ENCODE data around the gene RADX. TPM values are rescaled to one million over a fixed set of nuclear protein-coding genes. Genes with fewer than 3 reads are reported as not detected.

Gene RADX, protein sequence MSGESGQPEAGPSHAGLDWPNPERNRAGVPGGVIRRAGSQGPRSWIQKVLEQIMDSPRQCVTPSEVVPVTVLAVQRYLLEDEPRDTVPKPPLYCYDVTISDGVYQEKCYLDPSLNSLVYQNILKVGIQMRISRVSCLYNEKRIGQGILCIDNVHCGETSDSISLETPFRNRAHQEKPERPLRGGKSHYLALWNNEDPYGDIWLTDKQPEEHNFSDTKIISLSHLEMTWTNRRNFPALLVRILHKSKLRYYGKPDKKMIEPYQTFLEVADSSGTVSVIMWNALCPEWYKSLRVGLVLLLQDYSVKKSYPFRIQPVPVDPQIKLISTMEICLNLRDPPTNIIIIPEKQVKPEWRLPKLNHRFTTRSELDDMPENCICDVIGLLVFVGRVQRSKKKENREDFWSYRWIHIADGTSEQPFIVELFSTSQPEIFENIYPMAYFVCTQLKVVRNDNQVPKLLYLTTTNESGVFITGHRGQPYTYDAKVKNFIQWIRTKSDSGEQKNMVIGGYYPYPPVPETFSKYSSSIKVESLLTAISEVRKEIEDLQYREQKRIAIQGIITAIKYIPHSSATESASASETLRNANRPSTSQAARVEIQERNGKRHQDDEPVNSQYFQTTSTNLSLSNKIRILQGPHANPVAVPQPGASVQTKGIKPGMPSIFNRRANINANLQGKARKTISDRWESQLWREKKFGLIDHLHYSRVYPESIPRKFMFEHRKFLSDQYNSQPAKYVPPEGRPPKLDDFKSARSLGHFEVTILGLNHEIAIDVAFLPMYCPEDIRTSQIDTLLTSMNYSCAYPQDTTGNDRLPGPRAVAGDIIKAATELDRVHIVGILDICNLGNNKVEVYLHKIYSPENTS
- total RNA-seq (2014; rRNA removed; shearing (Covaris generic)) (2.8 and 6.7 TPM in 2 replicates), polyA plus RNA-seq (2016; fragmentation: Nextera tagmentation; extraction: Ambion mirVana) (1.7 and 1.9 TPM in 2 replicates)
- long read RNA-seq, partial matches to known transcripts = 1 of 2 reads
- long read RNA-seq, other reads (novel, unspliced or antisense) = 1 of 2 reads

DNA sequence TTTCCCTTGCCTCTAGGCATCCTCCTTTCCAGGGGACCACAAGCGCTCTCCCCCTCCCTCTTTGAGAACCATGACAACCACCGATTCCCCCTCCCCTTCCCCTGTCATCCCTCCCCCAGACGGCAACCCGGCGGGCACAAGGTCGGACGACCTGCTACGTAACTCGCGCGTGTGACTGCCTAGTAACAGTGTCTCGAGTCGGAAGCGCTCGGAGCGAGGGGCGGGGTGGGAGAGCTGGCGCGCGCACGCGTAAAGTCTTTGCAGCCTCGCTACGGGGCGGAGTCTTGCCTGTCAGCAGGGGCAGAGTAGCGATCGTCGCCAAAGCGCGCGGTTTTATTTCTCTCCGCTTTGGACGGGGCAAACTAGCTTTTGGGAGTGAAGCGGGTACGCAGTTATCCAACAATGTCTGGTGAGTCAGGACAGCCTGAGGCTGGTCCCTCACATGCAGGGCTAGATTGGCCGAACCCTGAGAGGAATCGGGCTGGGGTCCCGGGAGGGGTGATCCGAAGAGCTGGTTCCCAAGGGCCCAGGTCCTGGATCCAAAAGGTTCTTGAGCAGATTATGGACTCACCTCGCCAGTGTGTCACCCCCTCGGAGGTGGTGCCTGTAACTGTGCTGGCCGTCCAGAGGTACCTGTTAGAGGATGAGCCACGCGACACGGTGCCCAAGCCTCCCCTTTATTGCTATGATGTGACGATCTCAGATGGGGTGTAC lies at the start of gene RADX:
RADX (plus strand) TSS at position 300 of the 714 bp plus-strand sequence; CDS start at position 403, 103 bp downstream.
- peak within 1 kb of the TSS; percentile 67 for H3K4me3 ChIP-seq
- H3K4me2 ChIP-seq = peak within 1 kb of the TSS; percentile 81
- peaks cover 14% of the 10 kb centered on the region for H3K27me3 ChIP-seq (ENCODE audit: insufficient read depth)
- no peaks in the 10 kb centered on the region for H3K9me2 ChIP-seq (ENCODE audit: insufficient read depth)
- 0 out of 2 replicates have a peak, but pooled peaks cover 5% of the 10 kb centered on the region for H3K4me1 ChIP-seq (ENCODE audit: insufficient read depth)
- DNase-seq (ENCODE audit: low spot score) (peak; percentile 92), ATAC-seq (peak; percentile 94)
- H3K79me2 ChIP-seq (replicated peaks; ENCODE audit: insufficient read depth) = no peaks in the 10 kb centered on the region
- H3K9me3 Mint-ChIP-seq = no peaks in the 10 kb centered on the region
- no peaks in the 10 kb centered on the region for H3K36me3 ChIP-seq (ENCODE audit: insufficient read depth)
- H3K27me3 Mint-ChIP-seq (ENCODE audit: insufficient read depth, low read depth, poor library complexity) = peaks cover 5% of the 10 kb centered on the region
- 0 out of 2 replicates have a peak within 1 kb of the TSS, but pooled peaks have one; percentile 67 for H3K27ac Mint-ChIP-seq
- H3K4me3 Mint-ChIP-seq = peak within 1 kb of the TSS; percentile 71
- no peaks in the 10 kb centered on the region for H3F3A ChIP-seq (replicated peaks; ENCODE audit: low read depth)
- no peaks in the 10 kb centered on the region for H4K20me1 ChIP-seq (replicated peaks; ENCODE audit: insufficient read depth)
- TF ChIP-seq ZNF114 (CRISPR knock-in tag; IDR thresholded peaks at IDR 0.05) = no peak
- peak; percentile 67; the same call in 1 of the 2 replicates for TF ChIP-seq CREB1 (CRISPR knock-in tag; IDR thresholded peaks at IDR 0.05; ENCODE audit: low read depth)
- H3K36me3 Mint-ChIP-seq (ENCODE audit: low read depth) = no peaks in the 10 kb centered on the region
- no peak within 1 kb of the TSS for H3K27ac ChIP-seq (ENCODE audit: low read depth)
- H2AFZ ChIP-seq = peak within 1 kb of the TSS; percentile 91
- peaks cover 24% of the 10 kb centered on the region for H3K4me1 Mint-ChIP-seq

DNA sequence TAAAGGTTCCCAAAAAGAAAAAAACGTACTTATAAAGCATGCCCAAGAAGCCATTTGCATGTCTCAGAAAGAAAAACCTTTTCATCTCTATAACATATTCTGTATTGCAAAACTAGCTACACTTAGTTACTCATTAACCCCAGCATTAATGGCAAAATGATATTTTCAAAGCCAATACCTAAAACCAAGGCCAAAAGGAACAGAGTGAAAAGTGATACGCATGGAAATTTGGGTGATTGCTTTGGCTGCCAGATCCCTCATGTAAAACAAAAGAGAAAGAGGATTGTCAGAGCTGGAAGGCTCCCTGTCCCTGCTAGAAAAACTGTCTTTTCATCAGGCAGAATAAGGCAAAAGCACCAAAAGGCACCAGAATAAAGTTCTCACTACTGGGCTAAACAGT lies 46.8 kb upstream of the RADX start:
- Histone ChIP-seq H3K27me3 (ENCODE audit: insufficient read depth) (no peaks in the 10 kb centered on the region), H3K27ac (ENCODE audit: low read depth) (no peak overlapping the region), H3K4me3 (no peak overlapping the region), H2AFZ (no peak overlapping the region), H3K4me1 (ENCODE audit: insufficient read depth) (no peaks in the 10 kb centered on the region), H3K4me2 (no peak overlapping the region), H4K20me1 (replicated peaks; ENCODE audit: insufficient read depth) (no peaks in the 10 kb centered on the region), H3K79me2 (replicated peaks; ENCODE audit: insufficient read depth) (no peaks in the 10 kb centered on the region), H3K9me2 (ENCODE audit: insufficient read depth) (no peaks in the 10 kb centered on the region), H3K36me3 (ENCODE audit: insufficient read depth) (no peaks in the 10 kb centered on the region), H3F3A (replicated peaks; ENCODE audit: low read depth) (no peaks in the 10 kb centered on the region)
- Mint-ChIP-seq H3K4me3 (no peak overlapping the region), H3K27ac (no peak overlapping the region), H3K4me1 (no peaks in the 10 kb centered on the region), H3K36me3 (ENCODE audit: low read depth) (no peaks in the 10 kb centered on the region), H3K27me3 (ENCODE audit: insufficient read depth, low read depth, poor library complexity) (no peaks in the 10 kb centered on the region), H3K9me3 (no peaks in the 10 kb centered on the region)
- no peak for DNase-seq (ENCODE audit: low spot score)
- no peak for ATAC-seq
- TF ChIP-seq ZNF331 (CRISPR knock-in tag; IDR thresholded peaks at IDR 0.05; ENCODE audit: low read depth) (no peak), EZH2 (IDR thresholded peaks at IDR 0.05; ENCODE audit: low read depth, unreplicated experiment) (no peak), CTCF (conservative IDR thresholded peaks at IDR 0.05; ENCODE audit: low read depth in 2 of 2) (no peak), JUNB (IDR thresholded peaks at IDR 0.05; ENCODE audit: unreplicated experiment) (no peak), STAT1 (IDR thresholded peaks at IDR 0.05; ENCODE audit: unreplicated experiment) (no peak)
- TF ChIP-seq, protein P1, sequence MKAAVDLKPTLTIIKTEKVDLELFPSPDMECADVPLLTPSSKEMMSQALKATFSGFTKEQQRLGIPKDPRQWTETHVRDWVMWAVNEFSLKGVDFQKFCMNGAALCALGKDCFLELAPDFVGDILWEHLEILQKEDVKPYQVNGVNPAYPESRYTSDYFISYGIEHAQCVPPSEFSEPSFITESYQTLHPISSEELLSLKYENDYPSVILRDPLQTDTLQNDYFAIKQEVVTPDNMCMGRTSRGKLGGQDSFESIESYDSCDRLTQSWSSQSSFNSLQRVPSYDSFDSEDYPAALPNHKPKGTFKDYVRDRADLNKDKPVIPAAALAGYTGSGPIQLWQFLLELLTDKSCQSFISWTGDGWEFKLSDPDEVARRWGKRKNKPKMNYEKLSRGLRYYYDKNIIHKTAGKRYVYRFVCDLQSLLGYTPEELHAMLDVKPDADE (IDR thresholded peaks at IDR 0.05) = no peak
- TF ChIP-seq, protein P2, sequence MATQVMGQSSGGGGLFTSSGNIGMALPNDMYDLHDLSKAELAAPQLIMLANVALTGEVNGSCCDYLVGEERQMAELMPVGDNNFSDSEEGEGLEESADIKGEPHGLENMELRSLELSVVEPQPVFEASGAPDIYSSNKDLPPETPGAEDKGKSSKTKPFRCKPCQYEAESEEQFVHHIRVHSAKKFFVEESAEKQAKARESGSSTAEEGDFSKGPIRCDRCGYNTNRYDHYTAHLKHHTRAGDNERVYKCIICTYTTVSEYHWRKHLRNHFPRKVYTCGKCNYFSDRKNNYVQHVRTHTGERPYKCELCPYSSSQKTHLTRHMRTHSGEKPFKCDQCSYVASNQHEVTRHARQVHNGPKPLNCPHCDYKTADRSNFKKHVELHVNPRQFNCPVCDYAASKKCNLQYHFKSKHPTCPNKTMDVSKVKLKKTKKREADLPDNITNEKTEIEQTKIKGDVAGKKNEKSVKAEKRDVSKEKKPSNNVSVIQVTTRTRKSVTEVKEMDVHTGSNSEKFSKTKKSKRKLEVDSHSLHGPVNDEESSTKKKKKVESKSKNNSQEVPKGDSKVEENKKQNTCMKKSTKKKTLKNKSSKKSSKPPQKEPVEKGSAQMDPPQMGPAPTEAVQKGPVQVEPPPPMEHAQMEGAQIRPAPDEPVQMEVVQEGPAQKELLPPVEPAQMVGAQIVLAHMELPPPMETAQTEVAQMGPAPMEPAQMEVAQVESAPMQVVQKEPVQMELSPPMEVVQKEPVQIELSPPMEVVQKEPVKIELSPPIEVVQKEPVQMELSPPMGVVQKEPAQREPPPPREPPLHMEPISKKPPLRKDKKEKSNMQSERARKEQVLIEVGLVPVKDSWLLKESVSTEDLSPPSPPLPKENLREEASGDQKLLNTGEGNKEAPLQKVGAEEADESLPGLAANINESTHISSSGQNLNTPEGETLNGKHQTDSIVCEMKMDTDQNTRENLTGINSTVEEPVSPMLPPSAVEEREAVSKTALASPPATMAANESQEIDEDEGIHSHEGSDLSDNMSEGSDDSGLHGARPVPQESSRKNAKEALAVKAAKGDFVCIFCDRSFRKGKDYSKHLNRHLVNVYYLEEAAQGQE (IDR thresholded peaks at IDR 0.05; ENCODE audit: unreplicated experiment) = no peak

Data from GM23338 (cell line).